Neural cell (in vitro differentiated cells): ENCODE measurements around the gene CCNI2. TPM values are rescaled to one million over a fixed set of nuclear protein-coding genes. Genes with fewer than 3 reads are reported as not detected.

Experiments used
- H2AFZ ChIP-seq: fragments of 200-600, 300-800 bp; sonication (generic), shearing (Covaris generic); 2 replicates; pipeline ENCODE4 v1.6.0; 2014; ENCODE audit warnings: low read depth, mild to moderate bottlenecking, antibody characterized with exemption, low read length, moderate library complexity
- H3F3A ChIP-seq: fragments of 200-600 bp; shearing (Covaris generic); 2 replicates; pipeline ENCODE4 v1.6.1; 2016; ENCODE audit warnings: mild to moderate bottlenecking, moderate library complexity, mixed read lengths, antibody characterized with exemption, low read length; ENCODE audit not compliant: insufficient read depth, poor library complexity, severe bottlenecking
- H3K27ac ChIP-seq: fragments of 200-600, 300-800 bp; sonication (generic), shearing (Covaris generic); 2 replicates; pipeline ENCODE4 v1.5.1; 2014; ENCODE audit warnings: mild to moderate bottlenecking, low read length, moderate library complexity
- H3K27me3 ChIP-seq: fragments of 300-800, 200-600 bp; sonication (generic), shearing (Covaris generic); 2 replicates; pipeline ENCODE4 v1.6.0; 2014; ENCODE audit warnings: mild to moderate bottlenecking, low read depth, low read length, moderate library complexity; ENCODE audit not compliant: insufficient read depth
- H3K36me3 ChIP-seq: fragments of 300-800, 200-600 bp; sonication (generic), shearing (Covaris generic); 2 replicates; pipeline ENCODE4 v1.5.1; 2014; ENCODE audit warnings: mild to moderate bottlenecking, antibody characterized with exemption, low read length, moderate library complexity; ENCODE audit not compliant: insufficient read depth
- H3K4me2 ChIP-seq: fragments of 300-800, 200-600 bp; sonication (generic), shearing (Covaris generic); 2 replicates; pipeline ENCODE4 v1.6.0; 2014; ENCODE audit warnings: mild to moderate bottlenecking, low read length
- H3K4me3 ChIP-seq: fragments of 300-800, 200-600 bp; sonication (generic), shearing (Covaris generic); 2 replicates; pipeline ENCODE4 v1.5.1; 2014; ENCODE audit warnings: mild to moderate bottlenecking, low read length, moderate library complexity
- H3K79me2 ChIP-seq: fragments of 200-600 bp; shearing (Covaris generic); replicated peaks from 2 replicates; pipeline ENCODE4 v1.6.0; 2014; ENCODE audit warnings: mild to moderate bottlenecking, low read length, moderate library complexity; ENCODE audit not compliant: insufficient read depth
- H3K9ac ChIP-seq: fragments of 300-800, 200-600 bp; sonication (generic), shearing (Covaris generic); 2 replicates; pipeline ENCODE4 v1.6.1; 2016; ENCODE audit warnings: mild to moderate bottlenecking, low read length, mixed read lengths
- H3K9me2 ChIP-seq: fragments of 200-600 bp; shearing (Covaris generic); 2 replicates; pipeline ENCODE4 v1.6.1; 2016; ENCODE audit warnings: mild to moderate bottlenecking, low read length, mixed read lengths; ENCODE audit not compliant: insufficient read depth
- H3K9me3 ChIP-seq: fragments of 200-600, 300-800 bp; sonication (generic), shearing (Covaris generic); 2 replicates; pipeline ENCODE4 v1.6.1; 2016; ENCODE audit warnings: mild to moderate bottlenecking, mixed run types, low read length, moderate library complexity, mixed read lengths
- H4K20me1 ChIP-seq: fragments of 200-600 bp; shearing (Covaris generic); 2 replicates; pipeline ENCODE4 v1.6.1; 2016; ENCODE audit warnings: mild to moderate bottlenecking, mixed run types; ENCODE audit not compliant: insufficient read depth
- CTCF ChIP-seq: fragments of 450-650 bp; IDR thresholded peaks from 2 replicates; pipeline ENCODE4 v1.5.1; 2014; ENCODE audit warnings: antibody characterized with exemption, mild to moderate bottlenecking, moderate library complexity; ENCODE audit not compliant: poor library complexity, severe bottlenecking
- EP300 ChIP-seq: fragments of 450-650 bp; conservative IDR thresholded peaks from 2 replicates; pipeline ENCODE4 v1.6.1; 2014; ENCODE audit warnings: antibody characterized with exemption, mild to moderate bottlenecking, moderate library complexity; ENCODE audit not compliant: poor library complexity, severe bottlenecking
- EZH2 ChIP-seq: fragments of 200-600, 300-800 bp; shearing (Covaris generic), sonication (generic); IDR thresholded peaks from 2 replicates; pipeline ENCODE4 v1.6.1; 2014; ENCODE audit warnings: antibody characterized with exemption, low read length, borderline replicate concordance, mild to moderate bottlenecking; ENCODE audit not compliant: insufficient read depth, poor library complexity, severe bottlenecking
- MXI1 ChIP-seq: fragments of 450-650 bp; conservative IDR thresholded peaks from 2 replicates; pipeline ENCODE4 v1.6.1; 2014; ENCODE audit warnings: antibody characterized with exemption, mild to moderate bottlenecking; ENCODE audit not compliant: poor library complexity, severe bottlenecking
- POLR2AphosphoS5 ChIP-seq: IDR thresholded peaks from 2 replicates; pipeline ENCODE4 v1.6.1; 2012
- RAD21 ChIP-seq: fragments of 450-650 bp; conservative IDR thresholded peaks from 2 replicates; pipeline ENCODE4 v1.6.1; 2014; ENCODE audit warnings: antibody characterized with exemption, mild to moderate bottlenecking, moderate library complexity
- REST ChIP-seq: IDR thresholded peaks from 2 replicates; pipeline ENCODE4 v1.6.1; 2012; ENCODE audit warnings: borderline replicate concordance
- SMC3 ChIP-seq: fragments of 450-650 bp; conservative IDR thresholded peaks from 2 replicates; pipeline ENCODE4 v1.6.1; 2014; ENCODE audit warnings: antibody characterized with exemption, mild to moderate bottlenecking, moderate library complexity; ENCODE audit not compliant: poor library complexity
- TAF1 ChIP-seq: IDR thresholded peaks from 2 replicates; pipeline ENCODE4 v1.6.1; 2012; ENCODE audit warnings: low read depth
- polyA plus RNA-seq: library from polyadenylated mRNA; depleted of rRNA; stranded (reverse); fragments of >200 nt; gene quantifications from 2 replicates; pipeline ENCODE4 v1.2.3, GENCODE V29; 2014

The CCNI2 gene
- polyA plus RNA-seq, 1 donor from 2014 or later, result not detected

GRCh38 chr5:132764671-132765238 is 17.5 kb downstream of the CCNI2 start:
- no peaks in the 10 kb centered on the region for H3K27me3 ChIP-seq
- H3K4me3 ChIP-seq, result no peak overlapping the region
- no peak overlapping the region for H3K4me2 ChIP-seq
- H3F3A ChIP-seq, result no peaks in the 10 kb centered on the region
- no peaks in the 10 kb centered on the region for H3K36me3 ChIP-seq
- no peak overlapping the region for H2AFZ ChIP-seq
- H3K79me2 ChIP-seq, result peaks cover 8% of the 10 kb centered on the region
- H3K9me3 ChIP-seq, result no peaks in the 10 kb centered on the region
- no peaks in the 10 kb centered on the region for H3K9me2 ChIP-seq
- H3K27ac ChIP-seq, result no peak overlapping the region
- TF ChIP-seq REST (no peak), SMC3 (no peak), RAD21 (no peak), EP300 (no peak), POLR2AphosphoS5 (no peak), EZH2 (no peak), TAF1 (no peak), CTCF (no peak), MXI1 (no peak)
- no peak overlapping the region for H3K9ac ChIP-seq
- H4K20me1 ChIP-seq, result no peaks in the 10 kb centered on the region

GRCh38 chr5:132765311-132766019 is 18.2 kb downstream of the CCNI2 start:
- Histone ChIP-seq H3K36me3 (no peaks in the 10 kb centered on the region), H3K27me3 (no peaks in the 10 kb centered on the region), H3K4me3 (no peak overlapping the region), H3K79me2 (peaks cover 8% of the 10 kb centered on the region), H3K4me2 (no peak overlapping the region), H2AFZ (no peak overlapping the region), H3K9me3 (no peaks in the 10 kb centered on the region), H3K27ac (no peak overlapping the region), H4K20me1 (no peaks in the 10 kb centered on the region), H3F3A (no peaks in the 10 kb centered on the region), H3K9ac (no peak overlapping the region), H3K9me2 (no peaks in the 10 kb centered on the region)
- TF ChIP-seq REST (no peak), CTCF (no peak), EP300 (no peak), POLR2AphosphoS5 (no peak), EZH2 (no peak), RAD21 (no peak), TAF1 (no peak), MXI1 (no peak), SMC3 (no peak)
